ENCODE measurements around the gene FHL5. TPM values are rescaled to one million over a fixed set of nuclear protein-coding genes. Genes with fewer than 3 reads are reported as not detected.
A peak's percentile ranks its signal among the peaks of the same experiment; 100 is the strongest.

FHL5 gene
- total RNA-seq, 2 experiments from 2014 or later, result not detected

DNA sequence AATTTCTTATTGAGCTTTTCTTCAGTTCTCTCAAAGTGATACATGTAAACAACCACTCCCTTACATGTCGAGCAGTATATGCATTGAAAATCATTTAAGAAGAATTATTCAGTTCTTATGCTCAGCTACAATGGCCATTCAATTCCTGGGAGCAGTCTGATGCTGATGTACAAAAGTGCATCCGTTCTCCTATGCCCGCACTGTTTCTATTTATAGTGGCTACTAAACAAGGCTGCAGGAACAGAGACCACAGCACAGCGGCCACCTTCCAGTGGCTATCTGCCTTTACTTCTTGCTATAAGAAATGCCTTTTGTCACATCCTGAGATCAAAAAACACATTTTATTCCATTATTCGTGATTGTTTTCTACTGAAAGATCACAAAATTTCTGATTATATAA is 82.2 kb downstream of the FHL5 start:
- DNase-seq (no peak), ATAC-seq (no peak)
- Mint-ChIP-seq H3K4me1 (ENCODE audit: low read depth) (no peaks in the 10 kb centered on the region), H3K27me3 (peaks cover 12% of the 10 kb centered on the region), H3K4me3 (no peak overlapping the region), H3K9me3 (no peaks in the 10 kb centered on the region), H3K36me3 (ENCODE audit: low read depth) (no peaks in the 10 kb centered on the region), H3K27ac (no peak overlapping the region)
- intact Hi-C loops (cut with micrococcal nuclease), result no loop called here
- ChIA-PET POLR2A (no interaction called here), CTCF (no interaction called here)
- TF ChIP-seq, protein P1, sequence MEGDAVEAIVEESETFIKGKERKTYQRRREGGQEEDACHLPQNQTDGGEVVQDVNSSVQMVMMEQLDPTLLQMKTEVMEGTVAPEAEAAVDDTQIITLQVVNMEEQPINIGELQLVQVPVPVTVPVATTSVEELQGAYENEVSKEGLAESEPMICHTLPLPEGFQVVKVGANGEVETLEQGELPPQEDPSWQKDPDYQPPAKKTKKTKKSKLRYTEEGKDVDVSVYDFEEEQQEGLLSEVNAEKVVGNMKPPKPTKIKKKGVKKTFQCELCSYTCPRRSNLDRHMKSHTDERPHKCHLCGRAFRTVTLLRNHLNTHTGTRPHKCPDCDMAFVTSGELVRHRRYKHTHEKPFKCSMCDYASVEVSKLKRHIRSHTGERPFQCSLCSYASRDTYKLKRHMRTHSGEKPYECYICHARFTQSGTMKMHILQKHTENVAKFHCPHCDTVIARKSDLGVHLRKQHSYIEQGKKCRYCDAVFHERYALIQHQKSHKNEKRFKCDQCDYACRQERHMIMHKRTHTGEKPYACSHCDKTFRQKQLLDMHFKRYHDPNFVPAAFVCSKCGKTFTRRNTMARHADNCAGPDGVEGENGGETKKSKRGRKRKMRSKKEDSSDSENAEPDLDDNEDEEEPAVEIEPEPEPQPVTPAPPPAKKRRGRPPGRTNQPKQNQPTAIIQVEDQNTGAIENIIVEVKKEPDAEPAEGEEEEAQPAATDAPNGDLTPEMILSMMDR (IDR thresholded peaks at IDR 0.05), result no peak

DNA sequence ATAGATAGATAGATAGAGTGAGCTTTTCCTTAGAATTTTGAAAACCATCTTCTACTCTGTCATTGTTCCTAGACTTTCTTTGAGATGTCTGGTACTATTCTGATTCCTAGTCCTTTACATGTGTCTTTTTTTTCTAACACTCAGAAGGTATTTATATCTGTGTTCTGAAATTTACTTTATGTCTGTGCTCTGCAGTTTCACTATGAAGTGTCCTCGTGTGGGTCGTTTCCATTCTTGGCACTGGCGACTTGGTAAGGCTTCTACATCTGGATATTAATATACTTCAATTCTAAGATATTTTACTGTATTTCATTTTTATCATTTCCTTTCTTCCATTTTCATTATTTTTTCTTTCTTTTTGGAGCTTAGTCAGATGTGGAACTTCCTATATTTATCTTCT is 87.0 kb downstream of the FHL5 start:
- CTCF ChIA-PET, result no interaction called here
- Mint-ChIP-seq H3K4me1 (ENCODE audit: low read depth) (peaks cover 4% of the 10 kb centered on the region), H3K27ac (no peak overlapping the region), H3K36me3 (ENCODE audit: low read depth) (no peaks in the 10 kb centered on the region), H3K27me3 (peaks cover 18% of the 10 kb centered on the region), H3K9me3 (no peaks in the 10 kb centered on the region), H3K4me3 (no peak overlapping the region)
- TF ChIP-seq, protein P1 (IDR thresholded peaks at IDR 0.05), result no peak
- DNase-seq, result no peak
- intact Hi-C loops (cut with micrococcal nuclease), result no loop called here
- ATAC-seq, result no peak
- POLR2A ChIA-PET, result no interaction called here

GRCh38 chr6:96651816-96652215 is 88.9 kb downstream of the FHL5 start:
- H3K4me3 Mint-ChIP-seq, result no peak overlapping the region
- no peaks in the 10 kb centered on the region for H3K36me3 Mint-ChIP-seq (ENCODE audit: low read depth)
- H3K27me3 Mint-ChIP-seq, result peaks cover 15% of the 10 kb centered on the region
- ChIA-PET POLR2A (no interaction called here), CTCF (interaction anchor here (1.0 kb wide), 1 partner anchor 25 kb away, joined by 3 read pairs; no protein-coding TSS in a partner anchor)
- H3K9me3 Mint-ChIP-seq, result no peaks in the 10 kb centered on the region
- ATAC-seq (peak; percentile 47), DNase-seq (peak; percentile 16)
- intact Hi-C loops (cut with micrococcal nuclease), result no loop called here
- H3K4me1 Mint-ChIP-seq (ENCODE audit: low read depth), result peaks cover 4% of the 10 kb centered on the region
- TF ChIP-seq, protein P1 (IDR thresholded peaks at IDR 0.05), result no peak
- H3K27ac Mint-ChIP-seq, result no peak overlapping the region

- ChIA-PET POLR2A (no interaction called here), CTCF (no interaction called here)
- intact Hi-C loops (cut with micrococcal nuclease), result no loop called here
These were observed 89.6 kb downstream of the FHL5 start for GRCh38 chr6:96652552-96652951.

GRCh38 chr6:96653181-96653580 is 90.3 kb downstream of the FHL5 start:
- ATAC-seq (no peak), DNase-seq (no peak)
- TF ChIP-seq, protein P1 (IDR thresholded peaks at IDR 0.05), result no peak
- no peaks in the 10 kb centered on the region for H3K36me3 Mint-ChIP-seq (ENCODE audit: low read depth)
- intact Hi-C loops (cut with micrococcal nuclease), result no loop called here
- no peak overlapping the region for H3K27ac Mint-ChIP-seq
- H3K4me1 Mint-ChIP-seq (ENCODE audit: low read depth), result peaks cover 4% of the 10 kb centered on the region
- no peak overlapping the region for H3K4me3 Mint-ChIP-seq
- POLR2A ChIA-PET, result no interaction called here
- no peaks in the 10 kb centered on the region for H3K9me3 Mint-ChIP-seq
- CTCF ChIA-PET, result no interaction called here
- H3K27me3 Mint-ChIP-seq, result peaks cover 21% of the 10 kb centered on the region

More at GRCh38 chr6:96652552-96652951, 89.6 kb downstream of the FHL5 start:
- Mint-ChIP-seq H3K27ac (no peak overlapping the region), H3K9me3 (no peaks in the 10 kb centered on the region), H3K36me3 (ENCODE audit: low read depth) (no peaks in the 10 kb centered on the region), H3K4me3 (no peak overlapping the region), H3K4me1 (ENCODE audit: low read depth) (peaks cover 4% of the 10 kb centered on the region), H3K27me3 (peaks cover 17% of the 10 kb centered on the region)
- ATAC-seq (no peak), DNase-seq (no peak)
- TF ChIP-seq, protein P1 (IDR thresholded peaks at IDR 0.05), result no peak

Measured in activated CD8-positive, alpha-beta T cell treated with anti-CD3 and anti-CD28 coated beads for 36 hours (primary cell).